Measurements from ENCODE around the gene NSD2. TPM values are rescaled to one million over a fixed set of nuclear protein-coding genes. Genes with fewer than 3 reads are reported as not detected.

The NSD2 gene
- total and polyA plus RNA-seq, 2 donors (not counting 1 experiment from before 2014, with no cell fraction given) = 26.6 to 68.4 TPM

DNA sequence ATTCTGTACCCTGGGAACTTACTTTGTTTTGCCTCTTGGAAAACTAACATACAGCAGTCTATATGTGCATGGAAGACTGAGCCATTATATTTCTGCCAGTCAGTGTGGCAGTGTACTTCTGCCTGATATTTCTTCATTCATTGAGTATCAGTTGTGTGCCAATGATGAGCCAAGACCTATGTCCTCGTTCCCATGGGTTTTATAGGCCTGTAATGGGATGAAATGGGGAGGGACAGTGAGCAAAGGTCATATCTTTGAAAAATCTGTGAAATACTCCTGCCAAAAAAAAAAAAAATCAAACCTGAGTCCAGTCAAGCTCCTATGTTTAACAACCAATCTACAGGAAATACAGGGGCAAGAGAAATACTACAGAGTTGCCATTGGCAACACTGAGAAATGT, 9.1 kb downstream of the NSD2 start:
- Histone ChIP-seq H3K36me3 (ENCODE audit: control insufficient read depth, insufficient read depth, low read length) (no peaks in the 10 kb centered on the region), H3K9me3 (ENCODE audit: control insufficient read depth, insufficient read depth, low read depth, low read length) (no peaks in the 10 kb centered on the region), H3K9ac (ENCODE audit: insufficient read depth, low read length) (no peak overlapping the region), H3K4me2 (ENCODE audit: extremely low read depth, insufficient read depth, low read length) (no peak overlapping the region), H4K20me1 (ENCODE audit: control insufficient read depth, extremely low read depth, insufficient read depth, low read length) (no peaks in the 10 kb centered on the region), H3K27me3 (ENCODE audit: control insufficient read depth, insufficient read depth, low read length) (no peaks in the 10 kb centered on the region), H3K4me3 (replicated peaks in 1 of 4; ENCODE audit: control extremely low read depth in 1 of 4, insufficient read depth in 1 of 4, low read depth in 3 of 4, low read length in 4 of 4) (no peak overlapping the region), H2AFZ (ENCODE audit: low read length) (no peak overlapping the region), H3K27ac (ENCODE audit: insufficient read depth, low read length) (no peak overlapping the region), H3K4me1 (ENCODE audit: control insufficient read depth, extremely low read depth, insufficient read depth, low read length) (no peaks in the 10 kb centered on the region), H3K79me2 (ENCODE audit: control insufficient read depth, insufficient read depth, low read length) (peaks cover 95% of the 10 kb centered on the region)
- DNase-seq (ENCODE audit: low read depth in 2 of 2) = no peak
- no peak for TF ChIP-seq EZH2 (IDR thresholded peaks at IDR 0.05; ENCODE audit: low read length, missing control alignments)
- TF ChIP-seq, protein P1, sequence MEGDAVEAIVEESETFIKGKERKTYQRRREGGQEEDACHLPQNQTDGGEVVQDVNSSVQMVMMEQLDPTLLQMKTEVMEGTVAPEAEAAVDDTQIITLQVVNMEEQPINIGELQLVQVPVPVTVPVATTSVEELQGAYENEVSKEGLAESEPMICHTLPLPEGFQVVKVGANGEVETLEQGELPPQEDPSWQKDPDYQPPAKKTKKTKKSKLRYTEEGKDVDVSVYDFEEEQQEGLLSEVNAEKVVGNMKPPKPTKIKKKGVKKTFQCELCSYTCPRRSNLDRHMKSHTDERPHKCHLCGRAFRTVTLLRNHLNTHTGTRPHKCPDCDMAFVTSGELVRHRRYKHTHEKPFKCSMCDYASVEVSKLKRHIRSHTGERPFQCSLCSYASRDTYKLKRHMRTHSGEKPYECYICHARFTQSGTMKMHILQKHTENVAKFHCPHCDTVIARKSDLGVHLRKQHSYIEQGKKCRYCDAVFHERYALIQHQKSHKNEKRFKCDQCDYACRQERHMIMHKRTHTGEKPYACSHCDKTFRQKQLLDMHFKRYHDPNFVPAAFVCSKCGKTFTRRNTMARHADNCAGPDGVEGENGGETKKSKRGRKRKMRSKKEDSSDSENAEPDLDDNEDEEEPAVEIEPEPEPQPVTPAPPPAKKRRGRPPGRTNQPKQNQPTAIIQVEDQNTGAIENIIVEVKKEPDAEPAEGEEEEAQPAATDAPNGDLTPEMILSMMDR (conservative IDR thresholded peaks at IDR 0.05 in 1 of 2, IDR thresholded peaks at IDR 0.05 in 1 of 2; ENCODE audit: low read depth in 1 of 2, low read length in 2 of 2) = no peak

DNA sequence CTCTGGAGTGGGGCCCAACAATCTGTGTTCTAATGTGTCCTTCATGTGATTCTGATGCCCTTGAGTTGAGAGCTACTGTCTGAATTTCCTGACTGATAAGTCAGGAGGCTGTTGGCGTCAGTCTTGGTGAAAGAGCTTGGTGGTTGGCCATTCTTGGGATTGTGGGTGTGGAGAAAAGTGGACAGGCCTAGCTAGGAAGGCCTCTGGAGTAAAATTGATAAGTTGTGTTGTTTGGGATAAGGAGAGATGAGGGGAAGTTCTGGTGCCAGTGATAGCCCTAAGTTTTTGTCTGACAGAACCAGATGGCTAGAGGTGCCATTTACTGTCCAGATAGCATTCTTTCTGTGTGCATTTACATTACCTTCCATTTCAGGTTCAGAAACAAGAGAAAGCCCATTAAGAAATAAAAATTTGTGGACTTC, 11.7 kb downstream of the NSD2 start:
- Histone ChIP-seq H3K9ac (ENCODE audit: insufficient read depth, low read length) (no peak overlapping the region), H4K20me1 (ENCODE audit: control insufficient read depth, extremely low read depth, insufficient read depth, low read length) (no peaks in the 10 kb centered on the region), H3K4me2 (ENCODE audit: extremely low read depth, insufficient read depth, low read length) (no peak overlapping the region), H3K27ac (ENCODE audit: insufficient read depth, low read length) (no peak overlapping the region), H3K79me2 (ENCODE audit: control insufficient read depth, insufficient read depth, low read length) (peaks cover 95% of the 10 kb centered on the region), H2AFZ (ENCODE audit: low read length) (no peak overlapping the region), H3K27me3 (ENCODE audit: control insufficient read depth, insufficient read depth, low read length) (no peaks in the 10 kb centered on the region), H3K4me1 (ENCODE audit: control insufficient read depth, extremely low read depth, insufficient read depth, low read length) (no peaks in the 10 kb centered on the region), H3K9me3 (ENCODE audit: control insufficient read depth, insufficient read depth, low read depth, low read length) (no peaks in the 10 kb centered on the region), H3K36me3 (ENCODE audit: control insufficient read depth, insufficient read depth, low read length) (no peaks in the 10 kb centered on the region), H3K4me3 (replicated peaks in 1 of 4; ENCODE audit: control extremely low read depth in 1 of 4, insufficient read depth in 1 of 4, low read depth in 3 of 4, low read length in 4 of 4) (no peak overlapping the region)
- no peak for DNase-seq (ENCODE audit: low read depth in 2 of 2)
- TF ChIP-seq, protein P1 (conservative IDR thresholded peaks at IDR 0.05 in 1 of 2, IDR thresholded peaks at IDR 0.05 in 1 of 2; ENCODE audit: low read depth in 1 of 2, low read length in 2 of 2) = no peak
- no peak for TF ChIP-seq EZH2 (IDR thresholded peaks at IDR 0.05; ENCODE audit: low read length, missing control alignments)

DNA sequence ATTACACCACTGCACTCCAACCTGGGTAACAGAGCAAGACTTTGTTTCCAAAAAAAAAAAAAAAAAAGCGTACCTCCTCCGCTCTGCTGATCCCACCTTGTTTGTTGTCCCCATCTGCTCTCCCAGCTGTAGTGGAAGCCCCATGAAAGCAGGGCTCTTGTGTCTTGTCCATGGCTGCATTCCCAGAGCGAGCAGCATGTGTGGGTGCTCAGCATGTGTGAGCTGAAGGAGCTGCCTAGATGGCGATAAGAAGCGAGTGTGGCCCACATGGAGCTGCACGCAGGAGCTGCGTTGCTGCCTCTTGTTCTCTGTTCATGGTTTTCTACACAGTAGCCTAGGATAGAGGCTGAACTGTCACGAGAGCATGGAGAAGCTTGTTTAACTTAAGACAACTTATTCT, 12.4 kb downstream of the NSD2 start:
- TF ChIP-seq, protein P1 (conservative IDR thresholded peaks at IDR 0.05 in 1 of 2, IDR thresholded peaks at IDR 0.05 in 1 of 2; ENCODE audit: low read depth in 1 of 2, low read length in 2 of 2) = no peak
- no peak for TF ChIP-seq EZH2 (IDR thresholded peaks at IDR 0.05; ENCODE audit: low read length, missing control alignments)
- Histone ChIP-seq H3K4me1 (ENCODE audit: control insufficient read depth, extremely low read depth, insufficient read depth, low read length) (no peaks in the 10 kb centered on the region), H3K4me2 (ENCODE audit: extremely low read depth, insufficient read depth, low read length) (no peak overlapping the region), H3K27me3 (ENCODE audit: control insufficient read depth, insufficient read depth, low read length) (no peaks in the 10 kb centered on the region), H3K9ac (ENCODE audit: insufficient read depth, low read length) (no peak overlapping the region), H4K20me1 (ENCODE audit: control insufficient read depth, extremely low read depth, insufficient read depth, low read length) (no peaks in the 10 kb centered on the region), H3K4me3 (replicated peaks in 1 of 4; ENCODE audit: control extremely low read depth in 1 of 4, insufficient read depth in 1 of 4, low read depth in 3 of 4, low read length in 4 of 4) (no peak overlapping the region), H3K9me3 (ENCODE audit: control insufficient read depth, insufficient read depth, low read depth, low read length) (no peaks in the 10 kb centered on the region), H2AFZ (ENCODE audit: low read length) (no peak overlapping the region), H3K36me3 (ENCODE audit: control insufficient read depth, insufficient read depth, low read length) (no peaks in the 10 kb centered on the region), H3K79me2 (ENCODE audit: control insufficient read depth, insufficient read depth, low read length) (peaks cover 96% of the 10 kb centered on the region), H3K27ac (ENCODE audit: insufficient read depth, low read length) (no peak overlapping the region)
- DNase-seq (ENCODE audit: low read depth in 2 of 2) = no peak

All from fibroblast of lung (primary cell).